ENCODE results near the gene SPRN.

GRCh38 chr10:133445268-133445732 is 20.9 kb upstream of the SPRN start:
- no peak for TF ChIP-seq POLR2A (IDR thresholded peaks at IDR 0.05)
- TF ChIP-seq, protein P1, sequence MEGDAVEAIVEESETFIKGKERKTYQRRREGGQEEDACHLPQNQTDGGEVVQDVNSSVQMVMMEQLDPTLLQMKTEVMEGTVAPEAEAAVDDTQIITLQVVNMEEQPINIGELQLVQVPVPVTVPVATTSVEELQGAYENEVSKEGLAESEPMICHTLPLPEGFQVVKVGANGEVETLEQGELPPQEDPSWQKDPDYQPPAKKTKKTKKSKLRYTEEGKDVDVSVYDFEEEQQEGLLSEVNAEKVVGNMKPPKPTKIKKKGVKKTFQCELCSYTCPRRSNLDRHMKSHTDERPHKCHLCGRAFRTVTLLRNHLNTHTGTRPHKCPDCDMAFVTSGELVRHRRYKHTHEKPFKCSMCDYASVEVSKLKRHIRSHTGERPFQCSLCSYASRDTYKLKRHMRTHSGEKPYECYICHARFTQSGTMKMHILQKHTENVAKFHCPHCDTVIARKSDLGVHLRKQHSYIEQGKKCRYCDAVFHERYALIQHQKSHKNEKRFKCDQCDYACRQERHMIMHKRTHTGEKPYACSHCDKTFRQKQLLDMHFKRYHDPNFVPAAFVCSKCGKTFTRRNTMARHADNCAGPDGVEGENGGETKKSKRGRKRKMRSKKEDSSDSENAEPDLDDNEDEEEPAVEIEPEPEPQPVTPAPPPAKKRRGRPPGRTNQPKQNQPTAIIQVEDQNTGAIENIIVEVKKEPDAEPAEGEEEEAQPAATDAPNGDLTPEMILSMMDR (IDR thresholded peaks at IDR 0.05), result no peak
- no peak for TF ChIP-seq EP300 (IDR thresholded peaks at IDR 0.05)
- no peak for TF ChIP-seq POLR2AphosphoS5 (IDR thresholded peaks at IDR 0.05)

All from sigmoid colon (tissue), 4 donors.